Activated naive CD8-positive, alpha-beta T cell treated with anti-CD3 and anti-CD28 coated beads for 36 hours (primary cell): ENCODE measurements around the gene TULP3. TPM values are rescaled to one million over a fixed set of nuclear protein-coding genes. Genes with fewer than 3 reads are reported as not detected.

Experiments
- DNase-seq: peaks from one replicate; pipeline ENCODE4 v3.0.0; 2021
- H3K27ac Mint-ChIP-seq: one replicate; pipeline ENCODE4 v1.8.0; 2022; ENCODE audit warnings: mild to moderate bottlenecking, moderate library complexity, mixed read lengths
- H3K27me3 Mint-ChIP-seq: one replicate; pipeline ENCODE4 v1.8.0; 2022; ENCODE audit warnings: mild to moderate bottlenecking, mixed read lengths
- H3K36me3 Mint-ChIP-seq: one replicate; pipeline ENCODE4 v1.8.0; 2021; ENCODE audit warnings: mild to moderate bottlenecking, mixed read lengths
- H3K4me1 Mint-ChIP-seq: one replicate; pipeline ENCODE4 v1.8.0; 2021; ENCODE audit warnings: mixed read lengths
- H3K4me3 Mint-ChIP-seq: one replicate; pipeline ENCODE4 v1.8.0; 2022; ENCODE audit warnings: mild to moderate bottlenecking, moderate library complexity, mixed read lengths
- H3K9me3 Mint-ChIP-seq: one replicate; pipeline ENCODE4 v1.8.0; 2022; ENCODE audit warnings: mixed read lengths
- total RNA-seq, 2 experiments: library from RNA; stranded (reverse); gene quantifications; one replicate each; pipeline ENCODE4 v1.2.3, GENCODE V29; 2021

The TULP3 gene
- 1 to 10 TPM; 5.6 to 6.2 TPM for total RNA-seq

GRCh38 chr12:2890388-2891239 lies at the start of gene TULP3:
Gene TULP3, plus strand, starts transcription at chr12:2890891. Its CDS starts 57 bp downstream, at chr12:2890948.
- DNase-seq, result peak; percentile 97
- H3K4me3 Mint-ChIP-seq, result peak within 1 kb of the TSS; percentile 89
- no peaks in the 10 kb centered on the region for H3K9me3 Mint-ChIP-seq
- peaks cover 33% of the 10 kb centered on the region for H3K4me1 Mint-ChIP-seq
- H3K36me3 Mint-ChIP-seq, result peaks cover 15% of the 10 kb centered on the region
- peak within 1 kb of the TSS; percentile 84 for H3K27ac Mint-ChIP-seq
- no peaks in the 10 kb centered on the region for H3K27me3 Mint-ChIP-seq

- peaks cover 17% of the 10 kb centered on the region for H3K36me3 Mint-ChIP-seq
- H3K27ac Mint-ChIP-seq, result no peak overlapping the region
- no peaks in the 10 kb centered on the region for H3K27me3 Mint-ChIP-seq
- H3K9me3 Mint-ChIP-seq, result no peaks in the 10 kb centered on the region
- H3K4me1 Mint-ChIP-seq, result no peaks in the 10 kb centered on the region
- DNase-seq, result no peak
- H3K4me3 Mint-ChIP-seq, result no peak overlapping the region
Observed at GRCh38 chr12:2841056-2841650, 49.5 kb upstream of the TULP3 start.

- no peak for DNase-seq
- H3K9me3 Mint-ChIP-seq, result no peaks in the 10 kb centered on the region
- no peaks in the 10 kb centered on the region for H3K27me3 Mint-ChIP-seq
- peaks cover 16% of the 10 kb centered on the region for H3K36me3 Mint-ChIP-seq
- no peak overlapping the region for H3K27ac Mint-ChIP-seq
- H3K4me1 Mint-ChIP-seq, result no peaks in the 10 kb centered on the region
- no peak overlapping the region for H3K4me3 Mint-ChIP-seq
Observed at GRCh38 chr12:2842948-2843347, 47.7 kb upstream of the TULP3 start.

- H3K4me1 Mint-ChIP-seq, result no peaks in the 10 kb centered on the region
- peaks cover 12% of the 10 kb centered on the region for H3K36me3 Mint-ChIP-seq
- no peak overlapping the region for H3K27ac Mint-ChIP-seq
- H3K9me3 Mint-ChIP-seq, result no peaks in the 10 kb centered on the region
- no peak for DNase-seq
- H3K4me3 Mint-ChIP-seq, result no peak overlapping the region
- no peaks in the 10 kb centered on the region for H3K27me3 Mint-ChIP-seq
Observed at GRCh38 chr12:2844786-2845185, 45.9 kb upstream of the TULP3 start.

GRCh38 chr12:2845280-2845679 lies 45.4 kb upstream of the TULP3 start:
- H3K4me3 Mint-ChIP-seq, result no peak overlapping the region
- H3K9me3 Mint-ChIP-seq, result no peaks in the 10 kb centered on the region
- no peaks in the 10 kb centered on the region for H3K4me1 Mint-ChIP-seq
- no peak overlapping the region for H3K27ac Mint-ChIP-seq
- H3K27me3 Mint-ChIP-seq, result no peaks in the 10 kb centered on the region
- no peak for DNase-seq
- H3K36me3 Mint-ChIP-seq, result peaks cover 12% of the 10 kb centered on the region

GRCh38 chr12:2851931-2852330 lies 38.8 kb upstream of the TULP3 start:
- Mint-ChIP-seq H3K9me3 (no peaks in the 10 kb centered on the region), H3K4me3 (no peak overlapping the region), H3K4me1 (no peaks in the 10 kb centered on the region), H3K27me3 (no peaks in the 10 kb centered on the region), H3K27ac (no peak overlapping the region), H3K36me3 (peaks cover 2% of the 10 kb centered on the region)
- DNase-seq, result no peak

- Mint-ChIP-seq H3K4me3 (no peak overlapping the region), H3K36me3 (peaks cover 2% of the 10 kb centered on the region), H3K4me1 (no peaks in the 10 kb centered on the region), H3K27ac (no peak overlapping the region), H3K27me3 (no peaks in the 10 kb centered on the region), H3K9me3 (no peaks in the 10 kb centered on the region)
- peak; percentile 49 for DNase-seq
Observed at GRCh38 chr12:2853626-2854025, 37.1 kb upstream of the TULP3 start.

GRCh38 chr12:2854669-2855453 lies 35.8 kb upstream of the TULP3 start:
- peaks cover 2% of the 10 kb centered on the region for H3K36me3 Mint-ChIP-seq
- no peak overlapping the region for H3K4me3 Mint-ChIP-seq
- H3K9me3 Mint-ChIP-seq, result no peaks in the 10 kb centered on the region
- H3K27ac Mint-ChIP-seq, result no peak overlapping the region
- H3K27me3 Mint-ChIP-seq, result no peaks in the 10 kb centered on the region
- no peak for DNase-seq
- H3K4me1 Mint-ChIP-seq, result no peaks in the 10 kb centered on the region

GRCh38 chr12:2855546-2855945 lies 35.1 kb upstream of the TULP3 start:
- Mint-ChIP-seq H3K36me3 (peaks cover 7% of the 10 kb centered on the region), H3K27me3 (no peaks in the 10 kb centered on the region), H3K4me1 (no peaks in the 10 kb centered on the region), H3K9me3 (no peaks in the 10 kb centered on the region), H3K27ac (no peak overlapping the region), H3K4me3 (no peak overlapping the region)
- no peak for DNase-seq

GRCh38 chr12:2856051-2856450 lies 34.6 kb upstream of the TULP3 start:
- H3K27ac Mint-ChIP-seq, result no peak overlapping the region
- peaks cover 7% of the 10 kb centered on the region for H3K36me3 Mint-ChIP-seq
- no peaks in the 10 kb centered on the region for H3K9me3 Mint-ChIP-seq
- H3K27me3 Mint-ChIP-seq, result no peaks in the 10 kb centered on the region
- no peaks in the 10 kb centered on the region for H3K4me1 Mint-ChIP-seq
- DNase-seq, result no peak
- H3K4me3 Mint-ChIP-seq, result no peak overlapping the region

GRCh38 chr12:2857021-2857431 lies 33.7 kb upstream of the TULP3 start, which contains the start of gene TEX52:
Gene TEX52, minus strand, starts transcription at chr12:2857039. Its CDS starts 13 bp downstream, at chr12:2857026.
- Mint-ChIP-seq H3K27ac (peak within 1 kb of the TSS; percentile 75), H3K4me1 (no peaks in the 10 kb centered on the region), H3K9me3 (no peaks in the 10 kb centered on the region), H3K36me3 (peaks cover 7% of the 10 kb centered on the region), H3K4me3 (no peak within 1 kb of the TSS), H3K27me3 (no peaks in the 10 kb centered on the region)
- DNase-seq, result no peak

GRCh38 chr12:2857576-2857975 lies 33.1 kb upstream of the TULP3 start:
- Mint-ChIP-seq H3K27me3 (no peaks in the 10 kb centered on the region), H3K36me3 (peaks cover 8% of the 10 kb centered on the region), H3K27ac (no peak overlapping the region), H3K4me1 (no peaks in the 10 kb centered on the region), H3K4me3 (no peak overlapping the region), H3K9me3 (no peaks in the 10 kb centered on the region)
- DNase-seq, result no peak

- Mint-ChIP-seq H3K9me3 (no peaks in the 10 kb centered on the region), H3K27ac (no peak overlapping the region), H3K4me1 (no peaks in the 10 kb centered on the region), H3K36me3 (peaks cover 12% of the 10 kb centered on the region), H3K27me3 (no peaks in the 10 kb centered on the region), H3K4me3 (no peak overlapping the region)
- no peak for DNase-seq
Observed at GRCh38 chr12:2858334-2858733, 32.4 kb upstream of the TULP3 start.

- peaks cover 15% of the 10 kb centered on the region for H3K36me3 Mint-ChIP-seq
- no peak overlapping the region for H3K4me3 Mint-ChIP-seq
- H3K27me3 Mint-ChIP-seq, result no peaks in the 10 kb centered on the region
- H3K9me3 Mint-ChIP-seq, result no peaks in the 10 kb centered on the region
- no peak for DNase-seq
- no peaks in the 10 kb centered on the region for H3K4me1 Mint-ChIP-seq
- H3K27ac Mint-ChIP-seq, result no peak overlapping the region
Observed at GRCh38 chr12:2858944-2859421, 31.7 kb upstream of the TULP3 start.

- H3K9me3 Mint-ChIP-seq, result no peaks in the 10 kb centered on the region
- DNase-seq, result no peak
- H3K4me1 Mint-ChIP-seq, result no peaks in the 10 kb centered on the region
- no peak overlapping the region for H3K27ac Mint-ChIP-seq
- peaks cover 24% of the 10 kb centered on the region for H3K36me3 Mint-ChIP-seq
- no peak overlapping the region for H3K4me3 Mint-ChIP-seq
- no peaks in the 10 kb centered on the region for H3K27me3 Mint-ChIP-seq
Observed at GRCh38 chr12:2860170-2860569, 30.5 kb upstream of the TULP3 start.
